Retinal pigment epithelial cell (primary cell): ENCODE measurements around the gene POLR1F.

Experiments used
- DNase-seq: peaks from one replicate; pipeline ENCODE4 v3.0.0-alpha.2; 2010; ENCODE audit warnings: low read depth
- H3K4me3 ChIP-seq: 2 replicates; pipeline ENCODE4 v1.5.1; 2011; ENCODE audit warnings: mild to moderate bottlenecking, low read length, control low read depth, moderate library complexity
- TF ChIP-seq, protein P1 (sequence below): conservative IDR thresholded peaks from 2 replicates; pipeline ENCODE4 v1.5.1; 2011; ENCODE audit warnings: low read depth, low read length, control low read depth, inconsistent platforms

The POLR1F gene

DNA sequence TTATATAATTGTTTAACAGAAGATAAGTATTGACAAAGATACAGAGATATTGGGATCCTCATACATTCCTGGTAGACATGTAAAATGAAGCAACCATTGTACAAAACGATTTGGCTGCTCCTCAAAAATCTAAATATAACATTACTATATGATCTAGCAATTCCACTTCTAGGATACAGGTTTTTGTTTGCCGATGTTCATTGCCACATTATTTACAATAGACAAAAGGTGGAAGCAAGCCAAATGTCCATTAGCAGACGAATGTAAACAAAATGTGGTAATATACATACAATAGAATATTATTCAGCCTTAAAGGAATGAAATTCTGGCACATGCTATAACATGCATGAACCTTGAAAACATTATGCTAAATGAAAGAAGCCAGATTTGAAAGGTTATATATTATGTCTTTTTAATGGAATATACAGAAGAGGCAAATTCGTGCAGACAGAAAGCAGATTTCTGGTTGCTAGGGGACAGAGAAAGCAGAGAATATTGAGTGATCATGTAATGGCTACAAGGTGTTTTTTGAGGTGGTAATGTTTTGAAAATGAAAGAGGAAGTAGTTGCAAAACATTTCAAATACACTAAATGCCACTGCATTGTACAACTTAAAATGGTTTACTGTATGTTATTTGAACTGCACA lies 44.9 kb downstream of the POLR1F start:
- no peak for DNase-seq
- no peak overlapping the region for H3K4me3 ChIP-seq
- TF ChIP-seq, protein P1, sequence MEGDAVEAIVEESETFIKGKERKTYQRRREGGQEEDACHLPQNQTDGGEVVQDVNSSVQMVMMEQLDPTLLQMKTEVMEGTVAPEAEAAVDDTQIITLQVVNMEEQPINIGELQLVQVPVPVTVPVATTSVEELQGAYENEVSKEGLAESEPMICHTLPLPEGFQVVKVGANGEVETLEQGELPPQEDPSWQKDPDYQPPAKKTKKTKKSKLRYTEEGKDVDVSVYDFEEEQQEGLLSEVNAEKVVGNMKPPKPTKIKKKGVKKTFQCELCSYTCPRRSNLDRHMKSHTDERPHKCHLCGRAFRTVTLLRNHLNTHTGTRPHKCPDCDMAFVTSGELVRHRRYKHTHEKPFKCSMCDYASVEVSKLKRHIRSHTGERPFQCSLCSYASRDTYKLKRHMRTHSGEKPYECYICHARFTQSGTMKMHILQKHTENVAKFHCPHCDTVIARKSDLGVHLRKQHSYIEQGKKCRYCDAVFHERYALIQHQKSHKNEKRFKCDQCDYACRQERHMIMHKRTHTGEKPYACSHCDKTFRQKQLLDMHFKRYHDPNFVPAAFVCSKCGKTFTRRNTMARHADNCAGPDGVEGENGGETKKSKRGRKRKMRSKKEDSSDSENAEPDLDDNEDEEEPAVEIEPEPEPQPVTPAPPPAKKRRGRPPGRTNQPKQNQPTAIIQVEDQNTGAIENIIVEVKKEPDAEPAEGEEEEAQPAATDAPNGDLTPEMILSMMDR, result no peak

DNA sequence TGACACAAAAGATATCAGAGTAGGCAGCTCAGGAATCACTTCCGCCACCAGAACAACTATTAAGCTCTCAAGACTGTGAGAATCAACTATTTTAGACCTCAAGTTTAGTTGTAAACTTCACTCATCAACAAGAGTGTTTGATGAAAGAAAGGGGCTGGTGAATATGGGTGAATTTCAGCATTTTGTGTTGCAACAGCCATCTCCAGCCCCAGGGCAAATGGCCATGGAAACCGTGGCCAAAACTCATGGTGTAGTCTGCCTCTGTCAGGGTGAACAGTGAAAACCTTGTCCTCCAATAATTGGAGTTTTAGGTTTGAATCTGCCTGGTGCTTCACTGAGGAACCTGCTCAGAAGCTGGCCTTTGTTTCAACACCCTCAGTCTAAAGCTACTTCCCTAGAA lies 60.0 kb downstream of the POLR1F start:
- H3K4me3 ChIP-seq, result no peak overlapping the region
- DNase-seq, result no peak
- TF ChIP-seq, protein P1, result no peak
